IPS-NIHi7 (cell line): ENCODE results near the gene ZNF490.
A peak's percentile ranks its signal among the peaks of the same experiment; 100 is the strongest.
"Not testable (repeated sequence)": the region's sequence is repeated elsewhere in the genome, so short reads cannot be mapped to it uniquely, and the experiment has no call there.

Experiments
- DNase-seq: peaks from one replicate; pipeline ENCODE4 v3.0.0; 2012; ENCODE audit warnings: mixed read lengths; ENCODE audit errors: extremely low spot score

ZNF490 gene

GRCh38 chr19:12621253-12622024, 10.8 kb upstream of the ZNF490 start:
- not testable (repeated sequence) for DNase-seq

DNA sequence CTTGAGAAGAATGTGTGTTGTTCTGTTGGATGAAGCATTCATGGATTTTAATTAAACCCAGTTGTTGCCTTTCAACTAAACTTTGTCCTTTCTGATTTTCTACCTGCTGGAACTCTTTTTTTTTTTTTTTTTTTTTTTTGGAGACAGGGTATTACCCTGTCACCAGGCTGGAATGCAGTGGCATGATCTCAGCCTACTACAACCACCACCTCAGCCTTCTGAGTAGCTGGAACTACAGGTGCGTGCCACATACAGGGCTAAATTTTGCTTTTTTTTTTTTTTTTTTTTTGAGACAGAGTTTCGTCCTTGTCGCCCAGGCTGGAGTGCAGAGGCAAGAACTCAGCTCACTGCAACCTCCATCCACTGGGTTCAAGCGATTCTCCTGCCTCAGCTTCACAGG, 7.0 kb upstream of the ZNF490 start:
- DNase-seq: no peak

DNA sequence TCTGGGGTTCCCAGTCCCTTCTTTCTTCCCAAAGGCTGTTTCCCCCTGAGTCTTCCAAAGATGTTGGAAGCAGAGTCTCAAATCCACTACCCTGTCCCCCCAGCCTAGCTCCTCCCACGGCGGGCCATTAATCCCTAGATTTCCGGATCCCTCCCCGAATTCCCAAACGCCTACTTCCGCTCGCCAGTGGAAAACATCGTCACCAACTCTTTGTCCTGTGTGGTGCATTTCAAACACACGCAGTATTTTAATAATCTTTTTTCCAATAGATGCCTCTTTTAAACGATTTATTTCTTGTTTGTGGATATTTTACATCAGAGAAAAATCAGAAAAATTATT, 717 bp upstream of the ZNF490 start:
- peak; percentile 71 for DNase-seq

DNA sequence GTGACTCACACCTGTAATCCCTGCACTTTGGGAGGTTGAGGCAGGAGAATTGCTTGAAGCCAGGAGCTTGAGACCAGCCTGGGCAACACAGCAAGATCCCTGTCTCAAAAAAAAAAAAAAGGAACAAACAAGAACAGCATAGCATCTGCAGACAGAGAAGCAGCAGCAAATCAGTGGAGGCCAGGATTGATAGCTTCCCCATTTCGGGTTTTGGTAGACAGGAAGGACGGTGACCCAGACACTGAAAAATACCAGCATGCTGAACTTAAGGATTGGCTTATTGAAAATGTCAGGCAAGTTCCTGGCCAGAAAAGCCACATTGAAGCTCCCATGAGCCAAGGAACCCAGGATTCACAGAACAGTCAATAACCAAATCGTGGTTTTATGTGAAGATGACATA, 3.0 kb downstream of the ZNF490 start:
- DNase-seq: no peak

DNA sequence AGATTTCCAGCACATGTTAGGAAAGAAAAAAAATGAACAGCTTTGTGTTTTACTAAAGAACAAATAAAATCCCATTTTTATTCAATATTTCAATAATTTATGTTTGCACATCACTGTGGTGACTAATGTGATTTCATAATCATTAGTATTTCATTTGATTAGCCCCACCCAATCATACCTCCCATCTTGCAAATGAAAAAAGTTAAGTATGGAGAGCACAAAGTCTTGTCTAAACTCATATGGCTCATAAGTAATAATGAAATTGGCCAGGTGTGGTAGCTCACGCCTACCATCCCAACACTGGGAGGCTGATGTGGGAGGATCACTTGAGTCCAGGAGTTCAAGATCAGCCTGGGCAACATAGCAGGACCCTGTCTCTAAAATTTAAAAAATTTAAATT, 3.8 kb downstream of the ZNF490 start:
- DNase-seq: no peak

- no peak for DNase-seq
Observed at GRCh38 chr19:12603714-12604113, 6.9 kb downstream of the ZNF490 start.

DNA sequence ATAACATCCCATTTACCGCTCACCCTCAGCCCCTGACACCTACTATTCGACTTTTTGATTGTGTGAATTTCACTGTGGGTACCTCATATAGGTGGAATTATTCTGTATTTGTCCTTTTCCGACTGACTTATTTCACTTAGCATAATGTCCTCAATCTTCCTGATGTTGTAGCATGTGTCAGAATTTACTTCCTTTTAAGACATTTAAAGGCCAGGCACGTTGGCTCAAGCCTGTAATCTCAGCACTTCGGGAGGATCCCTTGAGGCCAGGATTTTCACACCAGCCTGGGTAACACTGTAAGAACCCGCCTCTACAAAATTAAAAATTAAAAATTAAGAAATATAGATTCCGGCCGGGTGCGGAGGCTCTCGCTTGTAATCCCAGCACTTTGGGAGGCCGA, 13.0 kb downstream of the ZNF490 start:
- no peak for DNase-seq

- DNase-seq: no peak
Observed at GRCh38 chr19:12596927-12597548, 13.6 kb downstream of the ZNF490 start.

GRCh38 chr19:12596485-12596884, 14.1 kb downstream of the ZNF490 start:
- no peak for DNase-seq

GRCh38 chr19:12581100-12581499, 29.5 kb downstream of the ZNF490 start:
- no peak for DNase-seq

DNA sequence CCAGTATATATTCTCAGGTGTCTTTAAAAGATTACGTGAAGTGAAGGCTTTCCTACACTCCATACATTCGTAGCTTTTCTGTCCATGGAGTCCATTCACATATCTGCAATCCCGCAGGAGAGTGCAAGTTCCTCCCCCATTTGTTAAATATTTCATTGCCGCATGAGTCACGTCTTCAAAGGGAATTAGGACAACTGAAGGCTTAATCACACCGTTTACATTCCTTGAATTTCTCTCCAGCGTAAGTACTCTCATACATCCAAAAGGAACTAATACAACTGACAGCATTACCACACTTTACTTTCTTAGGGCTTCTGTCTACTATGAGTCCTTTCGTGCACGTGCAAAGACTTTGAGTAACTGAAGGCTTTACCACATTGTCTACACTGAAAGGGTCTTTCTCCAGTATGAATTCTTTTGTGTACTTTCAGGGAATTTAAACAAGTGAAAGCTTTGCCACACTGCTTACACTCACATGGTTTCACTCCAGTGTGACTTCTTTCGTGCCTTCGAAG, 30.4 kb downstream of the ZNF490 start:
- no peak for DNase-seq

DNA sequence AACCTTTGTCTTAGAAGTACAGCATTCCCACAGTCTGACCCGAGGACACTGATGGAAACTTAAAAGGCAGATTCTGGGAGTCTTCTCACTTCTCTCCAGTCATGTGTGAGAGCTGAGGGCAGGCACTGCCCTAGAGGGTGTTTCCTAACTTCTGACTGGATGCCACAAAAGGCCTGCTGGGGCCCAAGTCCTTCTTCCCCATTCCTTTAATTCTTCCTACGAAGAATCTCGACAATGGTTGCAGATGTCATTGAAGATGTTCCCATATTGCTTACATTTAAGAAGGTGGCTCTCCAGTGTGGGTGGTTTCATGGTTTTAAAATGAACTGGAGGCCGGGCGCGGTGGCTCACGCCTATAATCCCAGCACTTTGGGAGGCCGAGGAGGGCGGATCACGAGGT, 32.0 kb downstream of the ZNF490 start:
- no peak for DNase-seq

DNA sequence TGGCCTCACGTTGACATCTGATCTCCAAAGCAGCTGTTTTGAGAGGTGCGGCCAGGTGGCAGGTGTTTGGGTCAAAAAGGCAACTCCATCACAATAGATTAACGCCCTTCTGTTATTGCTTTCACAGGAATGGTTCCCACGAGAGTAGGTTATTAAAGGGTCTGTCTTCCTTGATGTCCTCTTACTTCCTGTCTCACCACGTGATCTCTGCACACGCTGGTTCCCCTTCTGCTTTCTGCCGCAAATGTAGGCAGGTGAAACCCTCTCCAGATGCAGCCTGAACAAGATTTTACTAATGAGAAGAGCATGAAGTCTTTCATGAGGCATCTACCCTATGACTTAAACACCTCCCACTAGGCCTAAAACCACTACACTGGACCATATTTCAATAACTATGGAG, 36.6 kb downstream of the ZNF490 start:
- DNase-seq: no peak

- no peak for DNase-seq
Observed at GRCh38 chr19:12567951-12568350, 42.7 kb downstream of the ZNF490 start.

GRCh38 chr19:12566380-12566779, 44.2 kb downstream of the ZNF490 start:
- DNase-seq: not testable (repeated sequence)

DNA sequence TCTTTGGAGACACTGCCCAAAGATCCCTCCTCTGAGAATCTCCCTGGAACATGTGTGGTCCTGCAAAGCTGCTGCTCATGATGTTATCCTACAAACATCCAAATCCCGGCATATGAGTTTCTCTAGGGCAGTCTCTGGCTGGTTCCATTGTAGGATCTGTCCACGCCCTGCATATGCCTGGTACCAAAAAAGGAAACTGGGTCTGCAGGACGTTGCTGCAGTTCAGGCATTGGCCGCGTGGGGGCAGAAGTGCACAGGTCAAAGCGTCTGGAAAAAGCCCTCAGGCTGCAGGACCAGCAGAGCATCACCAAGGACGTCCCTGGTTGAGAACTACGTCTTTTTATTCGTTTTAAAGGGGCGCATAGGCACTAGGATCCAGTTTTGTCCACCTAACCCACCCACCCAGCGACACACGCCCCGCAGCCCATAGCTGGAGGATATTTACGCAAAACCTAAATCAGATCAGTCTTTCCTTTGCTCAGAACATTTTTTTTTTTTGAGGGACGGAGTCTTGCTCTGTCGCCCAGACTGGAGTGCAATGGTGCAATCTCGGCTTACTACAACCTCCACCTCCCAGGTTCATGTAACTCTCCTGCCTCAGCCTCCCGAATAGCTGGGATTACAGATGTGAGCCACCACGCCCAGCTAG, 46.5 kb downstream of the ZNF490 start:
- peak; percentile 96 for DNase-seq

DNA sequence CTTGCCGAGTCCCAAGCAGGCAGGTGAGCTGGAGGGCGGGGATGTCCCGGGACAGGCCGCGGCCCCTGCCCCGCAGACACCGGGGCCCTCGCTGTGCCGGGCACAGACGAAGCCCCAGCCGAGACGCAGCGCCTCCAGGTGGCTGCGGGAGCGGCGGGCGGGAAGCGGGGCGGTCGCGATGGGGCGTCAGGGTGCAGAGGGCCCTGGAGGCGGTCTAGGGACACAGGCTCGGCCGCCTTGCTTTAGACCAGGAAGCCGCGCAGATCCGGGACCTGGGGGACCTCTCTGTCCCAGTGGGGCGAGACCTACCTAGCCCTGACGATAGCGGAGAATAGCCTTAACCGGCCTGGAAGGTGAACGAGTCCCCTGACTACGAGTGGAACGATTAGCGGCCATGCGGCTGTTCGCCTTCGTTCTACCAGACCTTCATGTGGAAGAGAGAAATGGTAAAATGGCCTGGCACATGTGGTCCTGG, 55.1 kb downstream of the ZNF490 start:
- DNase-seq: peak; percentile 56

- DNase-seq: peak; percentile 99
Observed at GRCh38 chr19:12551060-12551832, 59.4 kb downstream of the ZNF490 start, which contains the start of gene ZNF564. TSS of gene ZNF564 (minus strand) at chr19:12551482. CDS start at chr19:12551332, 150 bp downstream.

DNA sequence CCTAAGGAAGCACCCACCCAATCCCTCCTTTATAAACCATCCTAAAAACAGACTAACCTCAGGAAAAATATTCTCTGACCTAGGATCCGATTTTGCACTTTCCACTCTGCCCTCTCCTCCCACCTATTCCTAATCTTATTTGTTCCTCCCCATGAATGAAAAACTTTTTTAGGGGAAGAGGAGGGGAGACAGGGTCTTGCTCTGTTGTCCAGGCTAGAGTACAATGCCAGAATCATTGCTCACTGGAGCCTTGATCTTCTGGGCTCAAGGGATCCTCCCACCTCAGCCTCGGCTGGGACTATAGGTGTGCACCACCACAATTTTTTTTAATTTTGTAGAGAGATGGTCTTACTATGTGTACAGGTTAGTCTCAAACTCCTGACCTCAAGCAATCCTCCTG, 63.7 kb downstream of the ZNF490 start:
- no peak for DNase-seq

GRCh38 chr19:12546068-12546467, 64.5 kb downstream of the ZNF490 start:
- no peak for DNase-seq

GRCh38 chr19:12545267-12545666, 65.3 kb downstream of the ZNF490 start:
- DNase-seq: no peak

- DNase-seq: no peak
Observed at GRCh38 chr19:12544401-12544876, 66.2 kb downstream of the ZNF490 start.
